ENCODE results near the gene WDR48. TPM values are rescaled to one million over a fixed set of nuclear protein-coding genes. Genes with fewer than 3 reads are reported as not detected.
A peak's percentile ranks its signal among the peaks of the same experiment; 100 is the strongest.

The WDR48 gene
- total and polyA plus RNA-seq, 5 experiments from 2014 or later: 32.7 to 70.8 (median 37.3) TPM

DNA sequence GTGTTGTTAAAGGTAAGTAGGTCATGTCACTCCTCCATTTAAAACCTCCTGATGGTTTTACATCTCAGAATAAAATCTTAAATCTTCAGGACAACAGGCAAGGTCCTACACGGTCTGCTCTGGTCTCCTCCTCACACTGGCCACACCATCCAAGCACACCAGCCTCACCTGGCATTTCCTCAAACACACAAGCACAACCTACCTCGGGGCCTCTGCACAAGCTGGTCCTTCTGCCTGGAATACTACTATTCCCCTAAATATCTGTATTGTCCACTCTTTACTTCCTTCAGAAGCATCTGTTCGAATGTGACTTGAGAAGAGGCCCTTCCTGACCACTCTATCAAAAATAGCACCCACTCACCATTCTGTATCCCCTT, 53.9 kb downstream of the WDR48 start:
- Mint-ChIP-seq H3K36me3 (no peaks in the 10 kb centered on the region), H3K9me3 (no peaks in the 10 kb centered on the region), H3K27ac (peak overlapping the region; percentile 28 to 94 (median 88)), H3K27me3 (no peaks in the 10 kb centered on the region), H3K4me3 (peak overlapping the region; percentile 81 to 92 (median 86)), H3K4me1 (peaks cover 51 to 72% (median 65%) of the 10 kb centered on the region in 4 donors)
- POLR2A ChIA-PET: interaction anchor here (0.5 to 1.2 kb wide), 3 partner anchors 22 to 72 kb away, joined by 3 to 4 read pairs (median 3); no protein-coding TSS in a partner anchor
- DNase-seq: no peak
- no peak for ATAC-seq

DNA sequence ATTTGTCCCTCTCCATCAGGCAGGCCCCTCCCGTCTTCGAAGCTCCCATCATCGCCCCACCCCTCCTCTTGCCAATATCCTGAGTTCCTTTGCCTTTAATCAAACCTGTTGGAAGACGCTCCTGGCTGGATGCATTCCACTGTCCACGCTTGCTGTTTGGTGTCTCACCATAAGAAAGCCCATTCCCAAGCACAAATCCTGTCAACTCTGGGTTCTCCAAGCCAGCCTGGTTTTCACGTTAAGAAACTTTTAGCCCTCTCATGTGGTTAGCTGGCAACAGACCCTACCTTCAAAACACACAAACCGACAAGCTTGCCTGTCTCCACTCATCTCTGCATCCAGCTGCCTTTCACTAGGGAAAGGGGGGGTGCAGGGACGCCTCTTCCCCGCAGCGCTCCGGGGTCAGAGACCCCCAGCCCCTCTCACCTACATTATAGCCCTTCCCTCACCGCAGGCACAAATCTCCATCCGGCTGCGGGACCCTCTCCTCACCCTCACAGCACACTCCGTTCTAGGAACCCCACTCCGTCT, 54.5 kb downstream of the WDR48 start:
- H3K27ac Mint-ChIP-seq: peak overlapping the region; percentile 76 to 94 (median 88)
- no peaks in the 10 kb centered on the region for H3K9me3 Mint-ChIP-seq
- DNase-seq (no peak), ATAC-seq (no peak)
- no peaks in the 10 kb centered on the region for H3K36me3 Mint-ChIP-seq
- H3K4me1 Mint-ChIP-seq: peaks cover 48 to 68% (median 62%) of the 10 kb centered on the region in 4 donors
- POLR2A ChIA-PET: interaction anchor here (0.9 to 1.5 kb wide), 4 partner anchors 21 to 301 kb away, joined by 3 to 5 read pairs (median 4); partner anchors contain the start of gene RPSA
- H3K27me3 Mint-ChIP-seq: no peaks in the 10 kb centered on the region
- H3K4me3 Mint-ChIP-seq: peak overlapping the region; percentile 81 to 92 (median 86)

DNA sequence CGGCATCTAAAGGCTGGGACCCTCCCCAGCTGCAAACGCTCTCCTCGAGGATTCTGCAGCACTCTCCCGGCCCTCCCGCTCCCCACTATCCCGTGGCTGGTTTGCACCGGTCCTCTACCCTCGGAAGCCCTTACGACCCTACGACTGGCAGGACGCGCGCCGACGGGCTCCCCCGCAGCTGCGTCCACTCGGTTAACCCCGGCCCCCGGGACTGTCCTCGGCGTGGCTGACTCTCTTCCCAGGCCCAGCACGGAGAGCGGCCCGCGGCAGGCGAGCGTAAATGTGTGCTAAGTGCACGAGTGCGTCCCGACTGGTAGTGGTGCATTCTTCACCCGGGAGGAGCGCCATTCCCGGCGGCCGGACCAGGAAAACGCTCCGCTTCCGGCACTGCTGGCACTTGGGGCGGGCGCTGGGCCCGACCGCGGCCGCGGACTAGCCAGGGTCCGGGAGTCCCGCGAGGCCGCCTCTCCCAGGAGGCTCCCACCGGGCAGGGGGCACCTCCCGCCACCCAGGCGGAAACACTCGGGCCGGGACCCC, 55.1 kb downstream of the WDR48 start:
- peak overlapping the region; percentile 81 to 92 (median 86) for H3K4me3 Mint-ChIP-seq
- no peaks in the 10 kb centered on the region for H3K27me3 Mint-ChIP-seq
- no peaks in the 10 kb centered on the region for H3K9me3 Mint-ChIP-seq
- H3K27ac Mint-ChIP-seq: peak overlapping the region; percentile 76 to 94 (median 88)
- POLR2A ChIA-PET: interaction anchor here (1.2 to 1.5 kb wide), 4 partner anchors 21 to 300 kb away, joined by 3 to 6 read pairs (median 4); partner anchors contain the start of gene RPSA
- peak in 4 of 10 donors; percentile 18 to 27 (median 24) for DNase-seq
- peak; percentile 11 to 29 for ATAC-seq
- peaks cover 48 to 64% (median 59%) of the 10 kb centered on the region in 4 donors for H3K4me1 Mint-ChIP-seq
- no peaks in the 10 kb centered on the region for H3K36me3 Mint-ChIP-seq

DNA sequence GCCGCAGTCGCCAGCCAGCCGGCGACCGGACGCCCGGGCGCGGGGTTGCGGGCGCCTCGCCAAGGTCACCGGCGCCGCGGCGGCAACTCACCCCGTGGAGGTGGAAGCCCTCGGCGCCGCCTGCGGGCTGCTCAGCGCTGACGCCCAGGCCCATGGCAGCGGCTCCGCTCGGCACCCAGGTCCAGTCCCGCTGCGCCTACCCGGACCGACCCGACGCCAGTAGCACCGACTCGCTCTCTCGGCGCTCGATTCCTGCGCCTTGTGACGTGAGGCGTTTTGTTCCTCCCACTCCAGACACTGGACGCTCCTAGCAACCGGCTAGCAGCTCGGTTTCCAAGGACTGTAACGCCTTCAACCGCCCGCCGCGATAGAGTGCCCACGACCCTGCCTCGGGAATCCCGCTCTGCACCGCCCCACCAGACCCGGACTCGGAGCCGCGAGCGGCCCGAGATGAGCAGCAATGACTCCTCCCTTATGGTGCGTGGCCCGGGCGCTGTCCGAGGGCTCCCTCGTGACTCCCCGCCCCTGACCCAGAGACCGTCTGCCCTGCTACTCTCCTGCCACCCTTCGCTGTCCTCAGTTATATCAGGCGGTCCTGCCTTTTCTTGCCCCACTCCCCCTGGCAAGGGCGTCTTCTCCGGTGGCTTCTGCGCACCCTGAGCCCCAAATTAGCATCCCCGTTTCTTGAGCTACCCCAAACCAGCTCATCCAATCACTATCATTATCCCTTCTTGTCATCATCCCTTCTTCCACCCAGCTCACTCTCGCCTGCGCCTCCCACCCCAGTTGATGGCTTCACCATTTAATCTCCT, 55.8 kb downstream of the WDR48 start, which contains the start of the genes GORASP1 and TTC21A:
TSS of gene GORASP1 (minus strand) at position 240 of the 812 bp plus-strand sequence. CDS start at position 154, 86 bp downstream.
TSS of gene TTC21A (plus strand) at position 293 of the 812 bp plus-strand sequence. CDS start at position 451, 158 bp downstream.
- H3K27me3 Mint-ChIP-seq: no peaks in the 10 kb centered on the region
- H3K4me1 Mint-ChIP-seq: peaks cover 45 to 57% (median 54%) of the 10 kb centered on the region in 4 donors
- H3K27ac Mint-ChIP-seq: peak within 1 kb of the TSS; percentile 80 to 95 (median 92)
- no peaks in the 10 kb centered on the region for H3K9me3 Mint-ChIP-seq
- no peaks in the 10 kb centered on the region for H3K36me3 Mint-ChIP-seq
- DNase-seq (peak; percentile 37 to 74 (median 56)), ATAC-seq (peak; percentile 60 to 77)
- POLR2A ChIA-PET: interaction anchor here (0.9 to 1.6 kb wide), 8 partner anchors 11 to 299 kb away, joined by 3 to 6 read pairs (median 4); partner anchors contain the start of gene RPSA
- peak within 1 kb of the TSS; percentile 87 to 97 (median 92) for H3K4me3 Mint-ChIP-seq

DNA sequence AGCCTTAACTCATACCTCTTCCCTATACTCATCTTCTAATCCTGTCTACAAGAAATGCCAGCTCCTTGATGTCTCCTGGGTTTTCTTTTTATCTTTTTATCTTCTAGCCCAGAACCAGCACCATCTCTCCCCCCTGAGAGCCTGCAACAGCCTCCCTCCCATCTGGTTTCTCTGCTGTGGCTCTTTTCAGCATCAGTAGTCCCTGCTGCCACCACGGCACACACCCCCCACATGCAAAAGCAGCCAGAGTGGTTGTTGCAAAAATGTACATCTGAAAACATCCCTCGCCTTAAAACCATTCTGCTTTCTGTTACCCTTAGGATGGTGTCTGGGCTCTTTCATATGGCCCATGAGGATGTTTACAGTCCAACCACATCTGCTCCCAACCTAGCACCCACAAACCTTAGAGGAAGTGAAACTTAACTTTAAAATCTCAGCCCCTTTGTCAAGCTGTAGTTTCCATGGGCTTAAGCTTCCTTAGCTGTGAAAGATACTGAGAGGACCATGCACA, 56.4 kb downstream of the WDR48 start:
- Mint-ChIP-seq H3K27ac (peak overlapping the region; percentile 71 to 95 (median 90)), H3K36me3 (no peaks in the 10 kb centered on the region), H3K27me3 (no peaks in the 10 kb centered on the region), H3K4me1 (peaks cover 41 to 52% (median 50%) of the 10 kb centered on the region in 4 donors), H3K4me3 (peak overlapping the region; percentile 87 to 97 (median 92)), H3K9me3 (no peaks in the 10 kb centered on the region)
- ATAC-seq (peak; percentile 36 to 66), DNase-seq (peak in 6 of 10 donors; percentile 16 to 63 (median 48))
- POLR2A ChIA-PET: interaction anchor here (0.8 to 1.6 kb wide), 7 partner anchors 11 to 70 kb away, joined by 3 to 6 read pairs (median 4); no protein-coding TSS in a partner anchor

DNA sequence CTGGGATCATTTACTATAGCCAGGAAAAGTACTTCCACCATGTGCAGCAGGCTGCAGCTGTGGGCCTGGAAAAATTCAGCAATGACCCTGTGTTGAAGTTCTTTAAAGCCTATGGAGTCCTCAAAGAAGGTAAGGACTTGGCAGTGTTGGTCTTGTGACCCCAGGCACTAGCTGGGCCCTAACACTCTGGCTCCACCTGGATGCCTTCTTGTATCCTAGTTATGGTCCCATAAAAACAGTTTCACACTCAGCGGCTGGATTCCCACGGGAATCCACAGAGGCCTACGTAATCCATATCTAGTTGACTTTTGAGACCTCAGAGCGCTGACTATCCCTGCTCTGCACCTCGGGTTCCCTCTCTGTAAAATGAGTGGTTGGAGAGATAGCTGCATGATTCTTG, 57.3 kb downstream of the WDR48 start:
- Mint-ChIP-seq H3K27ac (peak overlapping the region in 5 of 10 donors; percentile 54 to 95 (median 87)), H3K4me3 (peak overlapping the region in 4 of 10 donors; percentile 9 to 97 (median 88)), H3K36me3 (no peaks in the 10 kb centered on the region), H3K27me3 (no peaks in the 10 kb centered on the region), H3K4me1 (peaks cover 37 to 47% (median 44%) of the 10 kb centered on the region in 4 donors), H3K9me3 (no peaks in the 10 kb centered on the region)
- POLR2A ChIA-PET: interaction anchor here (0.8 to 1.6 kb wide), 5 partner anchors 34 to 69 kb away, joined by 3 to 5 read pairs (median 4); no protein-coding TSS in a partner anchor
- ATAC-seq (no peak), DNase-seq (no peak)

DNA sequence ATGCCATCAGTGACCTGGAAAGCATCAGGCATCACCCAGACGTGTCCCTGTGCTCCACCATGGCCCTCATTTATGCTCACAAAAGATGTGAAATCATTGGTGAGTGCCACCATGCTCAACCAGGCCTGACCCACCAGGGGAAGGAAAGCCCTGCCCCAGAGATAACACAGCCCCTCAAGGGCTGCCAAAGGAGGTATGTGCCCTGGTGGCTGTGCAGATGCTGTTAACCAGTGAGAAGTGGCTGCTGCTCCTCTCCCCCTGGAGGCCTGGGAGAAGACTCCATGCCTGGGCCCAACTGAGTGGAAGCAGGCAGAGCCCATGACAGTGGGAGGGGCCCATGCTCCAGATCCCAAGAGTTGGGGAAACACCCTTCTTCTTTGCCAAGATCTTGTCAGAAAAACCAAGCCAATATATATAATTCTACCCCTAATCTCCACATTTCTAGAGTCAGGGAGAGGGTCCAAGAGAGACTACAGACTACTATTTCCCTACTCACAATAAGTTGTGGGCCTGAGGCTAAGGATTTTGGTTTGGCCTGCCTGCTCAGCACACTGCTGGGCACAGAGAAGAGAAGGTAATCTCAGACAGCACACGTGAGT, 58.3 kb downstream of the WDR48 start:
- H3K27ac Mint-ChIP-seq: peak overlapping the region in 2 of 10 donors; percentile 69 to 87
- no peaks in the 10 kb centered on the region for H3K36me3 Mint-ChIP-seq
- POLR2A ChIA-PET: no interaction called here
- no peaks in the 10 kb centered on the region for H3K27me3 Mint-ChIP-seq
- DNase-seq (no peak), ATAC-seq (no peak)
- peaks cover 35 to 39% (median 39%) of the 10 kb centered on the region in 4 donors for H3K4me1 Mint-ChIP-seq
- H3K9me3 Mint-ChIP-seq: no peaks in the 10 kb centered on the region
- no peak overlapping the region for H3K4me3 Mint-ChIP-seq

DNA sequence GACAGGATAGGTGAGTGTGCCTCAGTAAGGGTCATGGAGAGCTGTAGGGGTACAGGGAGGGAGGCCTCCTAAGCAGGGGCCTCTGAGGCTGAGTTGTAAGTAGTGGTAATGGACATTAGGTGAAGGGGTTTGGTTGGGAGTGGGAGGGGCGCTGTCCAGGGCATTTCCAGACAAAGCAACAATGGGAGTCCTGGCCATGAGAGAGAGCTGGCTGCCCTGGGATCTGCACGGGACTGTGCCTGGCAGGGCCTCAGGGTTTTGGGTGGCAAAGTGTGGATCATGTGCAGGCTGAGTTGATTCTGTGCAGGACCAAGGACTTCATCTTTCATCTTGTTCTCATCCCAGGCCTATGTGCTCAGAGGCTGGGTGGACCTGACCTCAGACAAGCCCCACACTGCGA, 60.3 kb downstream of the WDR48 start:
- H3K36me3 Mint-ChIP-seq: no peaks in the 10 kb centered on the region
- no peaks in the 10 kb centered on the region for H3K27me3 Mint-ChIP-seq
- H3K4me3 Mint-ChIP-seq: no peak overlapping the region
- H3K4me1 Mint-ChIP-seq: peaks cover 20 to 21% (median 20%) of the 10 kb centered on the region in 4 donors
- POLR2A ChIA-PET: no interaction called here
- ATAC-seq (no peak), DNase-seq (no peak)
- no peaks in the 10 kb centered on the region for H3K9me3 Mint-ChIP-seq
- H3K27ac Mint-ChIP-seq: no peak overlapping the region

DNA sequence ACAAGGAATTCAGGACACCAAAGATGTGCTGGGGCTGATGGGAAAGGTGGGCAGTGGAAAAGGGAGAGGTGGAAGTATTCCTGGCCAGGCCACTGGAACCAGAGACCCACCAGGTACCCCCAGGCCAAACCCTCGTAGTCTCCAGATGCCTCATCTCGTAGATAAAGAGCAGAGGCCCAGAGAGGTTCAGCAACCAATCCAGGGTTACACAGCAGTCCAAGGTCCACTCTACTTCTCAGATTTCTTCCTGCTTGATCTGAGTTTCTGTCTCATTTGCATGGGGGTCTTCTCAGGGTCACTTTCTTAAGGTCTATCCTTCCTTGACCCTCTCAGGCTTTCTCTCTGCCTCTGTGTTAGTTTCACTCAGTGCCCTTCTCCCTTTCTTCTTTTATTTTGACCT, 60.7 kb downstream of the WDR48 start:
- POLR2A ChIA-PET: no interaction called here
- DNase-seq (no peak), ATAC-seq (no peak)
- H3K27ac Mint-ChIP-seq: peak overlapping the region in 1 of 10 donors; percentile 25
- no peaks in the 10 kb centered on the region for H3K27me3 Mint-ChIP-seq
- no peaks in the 10 kb centered on the region for H3K36me3 Mint-ChIP-seq
- H3K4me3 Mint-ChIP-seq: no peak overlapping the region
- peaks cover 20 to 21% (median 20%) of the 10 kb centered on the region in 4 donors for H3K4me1 Mint-ChIP-seq
- no peaks in the 10 kb centered on the region for H3K9me3 Mint-ChIP-seq

DNA sequence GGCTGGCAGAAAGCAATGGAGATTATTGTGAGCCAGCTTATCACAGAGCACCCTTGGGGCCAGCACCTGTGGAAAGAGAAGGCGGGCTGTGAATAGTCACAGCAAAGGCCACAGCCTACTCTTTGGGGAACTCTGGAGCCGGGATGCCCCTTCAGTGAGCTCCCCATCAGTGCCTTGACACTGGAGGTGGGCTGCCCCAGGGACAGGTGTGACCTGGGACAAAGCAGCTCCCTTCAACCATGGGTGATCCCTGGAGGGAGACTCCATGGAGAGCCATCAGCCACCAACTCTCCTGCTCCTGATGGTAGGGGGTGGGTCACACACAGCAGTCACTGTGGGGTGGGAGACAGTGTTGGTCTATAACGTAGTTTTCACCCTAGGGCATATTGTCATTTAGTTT, 61.5 kb downstream of the WDR48 start:
- Mint-ChIP-seq H3K27me3 (no peaks in the 10 kb centered on the region), H3K4me1 (peaks cover 13% of the 10 kb centered on the region in 4 donors), H3K36me3 (no peaks in the 10 kb centered on the region), H3K9me3 (no peaks in the 10 kb centered on the region), H3K4me3 (no peak overlapping the region), H3K27ac (no peak overlapping the region)
- DNase-seq (no peak), ATAC-seq (no peak)
- POLR2A ChIA-PET: no interaction called here

DNA sequence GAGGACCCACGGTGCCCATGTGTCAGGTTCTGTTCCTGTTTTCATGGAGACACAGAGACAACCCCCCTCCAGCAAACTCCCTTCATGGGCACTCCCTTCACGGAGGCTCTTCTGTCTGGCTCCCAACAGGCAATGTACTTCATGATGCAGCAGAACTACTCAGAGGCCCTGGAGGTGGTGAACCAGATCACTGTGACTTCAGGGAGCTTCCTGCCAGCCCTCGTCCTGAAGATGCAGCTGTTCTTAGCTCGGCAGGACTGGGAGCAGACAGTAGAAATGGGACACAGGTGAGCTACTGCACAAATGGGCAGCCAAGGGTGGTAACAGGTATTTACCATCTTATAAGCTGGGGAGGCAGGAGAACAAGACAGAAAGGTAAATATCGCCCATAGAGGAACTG, 62.6 kb downstream of the WDR48 start:
- Mint-ChIP-seq H3K4me3 (no peak overlapping the region), H3K4me1 (peaks cover under 1 to 2% (median 1%) of the 10 kb centered on the region in 4 donors), H3K27ac (peak overlapping the region in 1 of 10 donors; percentile 14), H3K27me3 (no peaks in the 10 kb centered on the region), H3K36me3 (no peaks in the 10 kb centered on the region), H3K9me3 (no peaks in the 10 kb centered on the region)
- POLR2A ChIA-PET: no interaction called here
- ATAC-seq (no peak), DNase-seq (no peak)

DNA sequence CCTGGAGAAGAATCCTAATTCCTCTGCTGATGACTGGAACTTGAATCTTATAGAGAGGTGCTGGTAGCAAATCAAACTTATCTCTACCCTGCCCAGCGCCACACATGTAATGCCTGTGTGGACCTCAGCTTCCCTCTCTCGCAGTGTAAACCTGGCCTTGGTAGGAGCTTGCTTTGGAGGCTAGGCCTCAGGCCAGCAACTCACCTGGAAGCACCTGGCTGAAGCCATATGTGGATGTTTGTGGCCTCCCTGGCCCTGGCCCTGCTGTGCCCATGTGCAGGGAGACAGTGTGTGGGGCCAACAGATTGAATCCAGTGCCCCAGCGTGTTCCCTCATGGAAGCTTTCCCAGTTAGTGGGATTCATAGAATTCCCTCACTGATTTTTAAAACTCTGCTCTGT, 64.1 kb downstream of the WDR48 start:
- POLR2A ChIA-PET: no interaction called here
- ATAC-seq (no peak), DNase-seq (no peak)
- H3K27me3 Mint-ChIP-seq: no peaks in the 10 kb centered on the region
- no peaks in the 10 kb centered on the region for H3K9me3 Mint-ChIP-seq
- peak overlapping the region in 1 of 10 donors; percentile 68 for H3K27ac Mint-ChIP-seq
- H3K4me1 Mint-ChIP-seq: peaks cover 0 to 1% (median under 1%) of the 10 kb centered on the region in 4 donors
- H3K4me3 Mint-ChIP-seq: no peak overlapping the region
- H3K36me3 Mint-ChIP-seq: no peaks in the 10 kb centered on the region
